ENCODE results near the gene CENPU. TPM values are rescaled to one million over a fixed set of nuclear protein-coding genes. Genes with fewer than 3 reads are reported as not detected.

Gene CENPU
- total RNA-seq, 2 experiments from 2014 or later = 58.7 to 59.3 TPM

DNA sequence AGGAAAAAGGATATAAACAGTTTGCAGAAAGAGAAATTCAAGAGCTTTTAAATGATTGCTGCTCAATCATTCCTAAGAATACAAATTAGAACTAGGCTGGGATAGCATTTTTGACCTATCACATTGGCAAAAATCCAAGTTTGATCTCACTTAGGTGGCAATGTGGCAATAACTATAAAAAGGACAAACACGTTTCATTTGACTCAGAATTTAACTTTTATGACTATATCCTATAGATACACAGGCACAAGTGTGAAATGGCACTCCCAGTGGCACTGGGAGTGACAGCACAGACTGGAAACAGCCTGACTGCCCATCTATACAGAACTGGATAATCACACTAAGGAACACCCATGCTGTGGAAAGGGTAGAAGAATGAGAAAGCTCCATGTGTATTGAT, 11.1 kb downstream of the CENPU start:
- CTCF ChIA-PET = no interaction called here
- POLR2A ChIA-PET = no interaction called here

DNA sequence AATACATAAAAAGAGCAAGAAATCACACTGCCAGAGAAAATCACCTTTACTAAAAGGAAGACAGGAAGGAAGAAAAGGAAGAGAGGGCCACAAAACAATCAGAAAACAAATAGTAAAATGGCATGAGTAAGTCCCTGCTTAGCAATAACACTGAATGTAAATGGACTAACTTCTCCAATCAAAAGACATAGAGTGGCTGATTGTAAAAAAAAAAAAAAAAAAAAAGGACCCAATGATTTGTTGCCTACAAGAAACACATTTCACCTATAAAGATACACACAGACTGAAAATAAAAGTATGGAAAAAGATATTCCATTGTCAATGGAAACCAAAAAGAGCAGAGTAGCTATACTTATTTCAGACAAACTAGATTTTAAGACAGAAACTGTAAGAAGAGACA, 12.6 kb downstream of the CENPU start:
- CTCF ChIA-PET = interaction anchor here (0.7 kb wide), 1 partner anchor 27 kb away, joined by 3 read pairs; no protein-coding TSS in a partner anchor
- POLR2A ChIA-PET = interaction anchor here (1.1 kb wide), 1 partner anchor 12 kb away, joined by 3 read pairs; the partner anchor contains the start of gene CENPU

DNA sequence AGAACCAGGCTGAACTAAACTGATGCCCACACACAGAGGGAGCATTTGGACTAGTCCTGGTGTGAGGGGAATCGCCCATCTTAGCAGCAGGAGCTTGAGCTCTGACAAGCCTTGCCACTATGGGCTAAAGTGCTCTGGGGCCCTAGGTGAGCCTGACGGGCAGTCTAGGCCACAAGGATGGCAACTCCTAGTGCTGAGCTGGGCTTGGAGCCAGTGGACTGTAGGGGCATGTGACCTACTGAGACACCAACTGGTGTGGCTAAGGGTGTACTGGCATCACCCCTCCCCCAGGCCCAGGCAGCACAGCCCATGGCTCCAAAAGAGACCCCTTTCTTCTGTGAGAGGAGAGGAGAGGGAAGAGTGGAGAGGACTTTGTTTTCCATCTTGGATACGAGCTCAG, 14.5 kb downstream of the CENPU start:
- POLR2A ChIA-PET = no interaction called here
- CTCF ChIA-PET = no interaction called here

DNA sequence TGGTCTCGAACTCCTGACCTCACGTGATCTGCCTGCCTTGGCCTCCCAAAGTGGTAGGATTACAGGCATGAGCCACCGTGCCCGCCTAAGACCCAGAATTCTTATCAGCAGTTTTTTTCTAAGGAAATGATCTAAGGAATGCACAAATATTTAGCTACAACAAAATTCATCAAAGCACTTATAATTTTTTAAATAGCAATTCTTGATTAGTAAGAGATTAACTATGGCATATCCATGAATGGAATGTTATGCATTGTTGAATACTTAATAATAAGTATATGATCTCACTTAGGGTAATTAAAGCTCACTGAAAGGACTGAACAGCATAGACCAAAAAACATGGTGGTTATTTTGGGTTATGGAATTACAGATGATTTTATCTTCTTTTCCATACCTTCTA, 18.4 kb downstream of the CENPU start:
- ChIA-PET CTCF (interaction anchor here (0.6 to 1.0 kb wide), 2 partner anchors 9 to 464 kb away, joined by 3 read pairs; no protein-coding TSS in a partner anchor), POLR2A (no interaction called here)

DNA sequence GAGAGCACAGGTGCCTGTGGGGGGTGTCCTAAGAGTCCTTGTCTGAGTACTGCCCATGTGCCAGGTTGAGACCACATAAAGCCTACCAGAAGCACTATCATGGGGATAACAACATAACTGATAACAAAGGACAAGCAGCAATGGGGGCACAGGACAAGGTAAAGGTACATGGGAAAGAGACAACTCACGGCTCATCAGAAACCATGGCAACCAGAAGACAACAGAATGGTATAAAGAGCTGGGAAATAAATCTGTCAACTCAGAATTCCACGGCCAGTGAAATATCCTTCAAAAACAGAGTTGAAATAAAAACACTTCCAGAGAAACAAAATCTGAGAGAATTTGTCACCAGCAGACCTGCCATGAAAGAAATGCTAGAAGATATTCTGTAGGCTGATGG, 20.0 kb downstream of the CENPU start:
- CTCF ChIA-PET = interaction anchor here (0.6 kb wide), 1 partner anchor 747 kb away, joined by 3 read pairs; no protein-coding TSS in a partner anchor
- POLR2A ChIA-PET = no interaction called here

DNA sequence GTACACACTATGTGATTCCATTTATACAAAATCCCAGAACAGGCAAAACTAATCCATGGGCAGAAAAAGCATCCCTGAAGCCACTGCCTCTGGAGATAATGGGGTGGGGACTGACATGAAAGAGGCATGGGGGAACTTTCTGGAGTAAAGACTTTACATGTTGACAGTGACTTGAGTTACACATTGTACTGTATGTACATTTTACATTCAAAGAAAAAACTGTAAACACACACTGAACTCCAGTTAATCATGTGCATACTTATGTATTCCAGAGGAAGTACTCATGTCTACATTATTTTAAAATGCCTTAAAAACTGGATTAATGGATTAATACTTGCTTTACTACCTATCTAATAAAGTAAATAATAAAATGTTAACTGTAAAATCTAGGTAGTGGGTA, 21.6 kb downstream of the CENPU start:
- ChIA-PET CTCF (no interaction called here), POLR2A (no interaction called here)

DNA sequence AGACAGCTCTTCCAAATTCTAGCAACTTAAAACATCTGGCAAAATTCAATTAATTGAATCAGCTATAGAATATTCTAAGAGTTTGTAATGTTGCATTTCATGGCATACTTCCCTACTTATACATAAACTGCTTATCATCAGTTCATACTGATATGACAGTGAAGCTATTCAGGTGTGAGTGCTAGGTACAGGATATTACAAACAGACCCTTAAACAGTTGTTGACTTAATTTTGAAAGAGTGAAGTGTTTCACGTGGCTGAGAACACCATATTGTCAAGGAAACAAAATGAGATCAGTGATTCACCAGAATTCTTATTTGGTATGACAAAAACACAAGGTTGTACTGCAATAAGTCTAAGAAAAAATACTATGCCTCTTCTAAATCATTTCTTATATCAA, 27.4 kb downstream of the CENPU start:
- ChIA-PET POLR2A (no interaction called here), CTCF (no interaction called here)

DNA sequence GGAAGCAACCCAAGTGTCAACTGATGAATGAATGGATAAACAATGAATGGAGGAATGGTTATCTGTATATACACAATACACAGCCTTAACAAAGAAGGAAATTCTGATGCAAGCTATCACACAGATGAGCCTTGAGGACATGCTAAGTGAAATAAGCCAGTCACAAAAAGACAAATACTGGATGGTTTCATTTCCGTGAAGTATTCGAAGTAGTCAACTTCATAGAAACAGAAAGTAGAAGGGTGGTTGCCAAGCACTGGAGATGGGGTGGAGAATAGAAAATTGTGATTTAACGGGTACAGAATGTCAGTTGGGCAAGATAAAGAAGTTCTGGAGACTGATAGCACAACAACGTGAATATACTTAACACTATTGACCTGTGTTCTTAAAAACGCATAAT, 28.2 kb downstream of the CENPU start:
- ChIA-PET CTCF (no interaction called here), POLR2A (interaction anchor here (0.7 kb wide), 1 partner anchor 424 kb away, joined by 3 read pairs; no protein-coding TSS in a partner anchor)

DNA sequence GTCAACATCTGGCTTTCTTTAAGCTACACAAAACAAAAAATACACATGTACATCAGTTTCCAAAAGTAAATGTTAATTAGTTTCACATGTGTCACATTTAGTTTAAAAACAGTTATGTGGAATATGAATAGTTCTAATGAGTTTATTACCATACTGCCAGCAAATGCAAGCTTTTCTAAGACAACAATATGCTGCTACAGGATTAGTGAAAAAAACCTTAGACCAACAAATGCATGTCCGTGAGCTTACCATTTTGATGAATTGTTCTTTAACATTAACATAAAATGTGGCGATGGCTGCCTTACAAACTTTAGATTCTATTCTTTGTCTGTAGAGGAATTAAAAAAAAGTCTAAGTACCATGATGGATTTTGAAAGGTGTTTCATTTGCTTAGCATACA, 31.8 kb downstream of the CENPU start:
- POLR2A ChIA-PET = no interaction called here
- CTCF ChIA-PET = no interaction called here

DNA sequence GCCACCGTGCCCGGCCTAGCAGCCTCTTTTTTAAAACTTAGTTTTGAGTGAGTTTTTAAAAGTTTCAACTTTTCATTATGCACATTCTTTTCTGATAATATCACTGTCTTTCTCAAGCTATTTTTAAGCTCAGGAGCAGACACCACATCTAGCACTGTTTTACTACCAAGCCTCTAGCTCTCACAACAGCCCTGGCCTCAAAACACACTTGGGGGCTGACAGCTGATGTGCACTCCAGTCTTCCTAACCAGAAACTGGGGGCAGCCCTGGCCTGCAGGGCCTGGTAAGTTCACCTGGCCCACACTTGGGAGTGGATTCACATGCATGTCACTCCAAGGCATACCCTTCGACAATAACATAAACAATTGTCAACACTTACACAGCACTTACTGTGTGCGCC, 34.0 kb downstream of the CENPU start:
- CTCF ChIA-PET = no interaction called here
- POLR2A ChIA-PET = interaction anchor here (0.9 kb wide), 1 partner anchor 34 kb away, joined by 4 read pairs; the partner anchor contains the start of gene CENPU

DNA sequence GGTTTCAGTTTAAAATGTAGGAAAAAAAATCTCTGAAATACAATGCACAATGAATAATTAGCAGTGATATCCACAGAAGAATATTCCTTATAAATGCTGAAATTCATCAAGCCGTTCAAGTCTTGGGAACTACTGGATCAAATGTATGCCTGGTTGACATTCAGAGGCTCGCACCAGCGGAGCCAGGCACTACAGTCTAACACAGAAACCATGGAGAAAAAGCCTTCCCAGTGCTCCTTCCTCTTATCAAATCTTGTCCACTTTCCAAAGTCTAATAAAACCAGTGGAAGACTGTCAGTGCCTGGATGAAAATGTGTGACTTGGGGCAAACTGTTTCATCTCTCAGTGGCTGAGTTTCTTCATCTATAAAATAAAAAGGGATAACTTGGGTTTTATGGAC, 35.9 kb downstream of the CENPU start:
- POLR2A ChIA-PET = no interaction called here
- CTCF ChIA-PET = no interaction called here

DNA sequence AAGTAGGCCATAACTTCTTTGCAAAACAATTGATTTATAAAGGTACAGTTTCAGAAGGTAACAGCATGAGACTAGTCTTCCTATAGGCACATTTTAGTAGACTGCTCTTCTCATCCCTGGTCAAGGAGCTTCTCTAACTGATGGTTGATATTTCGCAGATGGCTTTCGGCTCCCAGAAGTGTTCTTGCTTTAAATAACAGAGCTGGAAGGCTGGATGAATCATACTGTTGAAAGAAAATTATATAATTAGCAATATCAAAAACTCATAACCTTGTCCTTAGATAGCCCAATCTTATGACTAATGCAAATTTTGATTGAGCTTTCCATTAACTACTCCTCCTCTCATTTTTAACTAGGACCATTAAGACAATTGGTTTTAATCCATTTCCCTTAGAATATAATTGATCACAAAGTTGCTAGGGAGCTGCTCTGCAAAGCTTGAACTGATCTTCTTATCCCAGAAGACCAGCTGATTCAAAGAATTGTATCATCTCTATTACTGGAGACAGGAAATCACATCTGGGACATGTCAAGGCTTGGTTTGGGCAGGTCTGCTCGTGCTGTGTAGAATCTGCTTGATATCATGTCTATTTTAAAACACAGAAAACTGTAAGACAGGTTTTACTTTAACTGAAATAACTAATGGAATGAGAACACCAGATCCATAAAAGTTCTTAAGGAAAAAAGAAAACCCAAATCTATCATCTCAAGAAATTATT, 38.6 kb downstream of the CENPU start:
- ChIA-PET POLR2A (no interaction called here), CTCF (no interaction called here)

DNA sequence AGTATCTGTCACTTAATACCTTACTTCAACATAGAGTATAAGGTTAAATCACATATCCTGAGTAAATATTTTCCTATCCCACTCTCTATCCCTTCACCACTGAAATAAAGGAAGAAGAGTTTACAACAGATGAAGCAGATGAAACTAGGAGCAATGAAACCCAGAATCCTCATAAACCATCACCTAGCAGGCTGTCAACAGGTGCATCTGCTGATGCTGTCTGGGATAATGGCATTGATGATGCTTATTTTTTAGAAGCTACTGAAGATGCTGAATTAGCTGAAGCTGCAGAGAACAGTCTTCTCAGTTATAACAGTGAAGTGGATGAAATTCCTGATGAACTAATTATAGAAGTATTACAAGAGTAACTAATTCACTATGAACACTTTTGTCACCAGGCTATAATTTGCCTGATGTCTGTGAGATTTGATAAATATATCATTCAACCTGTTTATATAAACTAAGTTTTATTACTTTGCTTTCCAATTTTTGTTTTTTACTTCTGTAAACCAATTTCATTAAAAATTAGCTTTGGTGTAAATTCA, 39.4 kb downstream of the CENPU start:
- ChIA-PET CTCF (interaction anchor here (0.6 kb wide), 1 partner anchor 27 kb away, joined by 3 read pairs; no protein-coding TSS in a partner anchor), POLR2A (no interaction called here)

DNA sequence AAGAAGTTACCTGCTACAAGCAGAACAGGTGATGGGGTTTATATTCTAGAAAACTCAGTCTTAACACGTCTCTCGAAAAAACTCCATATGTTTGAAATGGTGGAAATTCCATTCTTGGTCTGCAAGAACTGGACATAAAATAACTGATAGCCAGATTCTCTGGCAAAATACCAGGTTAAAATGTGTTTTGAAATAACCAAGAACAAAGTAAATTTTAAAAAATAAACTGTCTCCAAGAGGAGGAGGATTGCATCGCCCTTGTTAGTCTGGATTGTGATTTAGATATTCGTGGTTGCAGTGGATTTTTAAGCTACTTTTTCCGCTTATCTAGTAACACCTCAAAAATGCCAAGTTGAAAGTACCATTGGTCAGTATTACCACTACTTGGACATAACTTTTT, 40.8 kb downstream of the CENPU start:
- CTCF ChIA-PET = no interaction called here
- POLR2A ChIA-PET = no interaction called here

DNA sequence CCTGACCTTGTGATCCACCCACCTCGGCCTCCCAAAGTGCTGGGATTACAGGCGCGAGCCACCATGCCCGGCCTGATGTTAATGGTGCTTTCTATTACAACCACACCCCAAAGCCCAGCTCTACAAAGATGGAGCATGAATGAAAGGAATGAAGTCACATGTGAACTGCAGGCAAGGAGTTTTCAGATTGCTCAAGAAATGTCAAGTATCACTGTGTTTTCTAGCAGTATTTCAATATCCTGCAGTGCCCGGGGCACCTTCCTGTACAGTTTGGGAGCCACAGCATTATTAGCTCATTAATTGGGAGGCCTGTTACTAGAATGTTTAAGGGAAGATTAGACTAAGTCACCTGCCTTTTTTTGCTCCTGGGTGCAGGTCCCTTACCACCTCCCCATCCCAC, 44.2 kb downstream of the CENPU start:
- CTCF ChIA-PET = no interaction called here
- POLR2A ChIA-PET = no interaction called here

DNA sequence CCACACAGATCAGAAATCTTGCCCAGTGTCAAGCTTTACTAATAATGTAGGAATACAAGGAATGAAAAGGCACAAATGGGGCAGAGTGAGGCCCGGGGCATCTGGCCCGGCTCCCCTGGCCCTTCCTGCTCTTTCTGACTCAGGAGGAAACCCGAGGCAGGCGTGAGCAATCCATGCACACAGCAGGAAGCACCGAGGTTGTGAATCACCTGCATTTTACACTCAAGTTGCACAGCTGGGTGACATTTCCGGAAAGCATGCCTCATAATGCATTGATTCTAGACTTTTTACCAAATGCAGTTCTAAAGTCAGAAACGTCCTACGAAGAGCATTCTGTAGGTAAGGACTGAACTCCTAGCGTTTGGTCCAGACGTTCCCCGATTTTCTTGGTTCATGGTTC, 45.4 kb downstream of the CENPU start:
- CTCF ChIA-PET = no interaction called here
- POLR2A ChIA-PET = no interaction called here

DNA sequence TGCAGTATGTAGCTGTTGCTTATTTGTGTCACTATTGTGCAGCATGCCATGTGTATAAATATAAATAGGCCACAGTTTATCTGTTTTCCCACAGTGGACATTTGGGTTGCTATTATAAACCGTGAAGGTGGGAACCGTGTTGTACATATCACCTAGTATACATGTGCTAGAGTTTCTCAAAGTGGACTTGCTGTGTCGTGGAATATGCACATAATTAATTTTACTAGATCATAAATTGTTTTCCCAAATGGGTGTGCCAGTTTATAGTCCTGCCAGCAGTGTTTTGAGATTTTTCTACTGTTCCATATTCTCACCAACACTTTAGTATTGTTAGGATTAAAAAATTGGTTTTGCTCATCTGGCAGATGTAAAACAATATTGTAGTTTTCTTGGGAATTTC, 45.9 kb downstream of the CENPU start:
- POLR2A ChIA-PET = no interaction called here
- CTCF ChIA-PET = no interaction called here

DNA sequence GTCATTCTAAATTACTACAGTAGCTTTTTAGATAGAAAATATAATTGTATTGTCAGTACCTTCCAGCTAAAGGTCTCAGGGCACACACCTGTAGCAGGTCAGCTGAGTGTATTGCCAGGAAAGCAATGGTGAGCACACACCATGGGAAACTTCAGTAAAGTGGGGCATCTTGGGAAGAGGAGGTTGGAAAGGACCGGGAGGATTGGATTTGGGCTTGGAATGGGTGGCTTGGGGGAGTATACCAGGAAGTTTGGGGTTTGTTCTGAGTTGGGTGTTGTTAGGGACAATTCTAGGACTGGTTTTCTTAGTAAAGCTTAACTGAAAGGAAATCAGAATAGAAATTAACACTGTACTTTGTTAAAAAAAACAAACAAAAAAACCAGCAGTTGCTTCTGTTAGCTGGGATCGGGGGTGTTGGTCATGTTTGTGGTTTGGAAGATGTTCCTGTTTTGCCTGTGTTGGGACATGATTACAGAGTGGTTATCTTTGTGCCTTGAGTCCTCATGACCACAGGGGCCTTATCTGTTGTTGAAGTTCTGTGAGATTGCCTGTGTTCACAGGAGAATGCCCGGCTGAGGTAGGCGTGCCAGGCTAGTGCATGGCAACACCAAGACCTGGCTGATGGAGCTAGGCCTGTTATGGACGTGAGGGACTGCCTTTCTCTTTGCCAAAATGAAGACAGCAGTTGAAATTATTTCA, 49.3 kb downstream of the CENPU start:
- CTCF ChIA-PET = no interaction called here
- POLR2A ChIA-PET = no interaction called here

DNA sequence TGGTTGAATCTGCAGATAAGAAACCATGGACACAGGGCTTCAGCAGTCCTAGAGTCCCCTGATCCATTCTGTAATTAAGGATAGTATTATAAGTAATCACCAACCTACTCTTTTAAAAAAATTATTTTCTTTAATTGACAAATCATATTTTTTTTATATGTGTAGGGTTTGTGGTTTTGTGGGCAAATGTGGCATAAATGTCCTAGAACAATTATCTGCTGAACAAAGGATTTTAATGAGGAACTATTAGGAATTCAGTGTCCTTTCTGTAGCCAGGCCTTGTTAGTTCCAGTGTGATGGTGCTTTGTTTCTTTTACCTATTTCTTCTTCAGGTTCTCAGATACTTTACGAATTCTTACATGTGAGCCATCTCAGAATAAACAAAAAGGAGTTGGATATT, 52.0 kb downstream of the CENPU start:
- POLR2A ChIA-PET = no interaction called here

DNA sequence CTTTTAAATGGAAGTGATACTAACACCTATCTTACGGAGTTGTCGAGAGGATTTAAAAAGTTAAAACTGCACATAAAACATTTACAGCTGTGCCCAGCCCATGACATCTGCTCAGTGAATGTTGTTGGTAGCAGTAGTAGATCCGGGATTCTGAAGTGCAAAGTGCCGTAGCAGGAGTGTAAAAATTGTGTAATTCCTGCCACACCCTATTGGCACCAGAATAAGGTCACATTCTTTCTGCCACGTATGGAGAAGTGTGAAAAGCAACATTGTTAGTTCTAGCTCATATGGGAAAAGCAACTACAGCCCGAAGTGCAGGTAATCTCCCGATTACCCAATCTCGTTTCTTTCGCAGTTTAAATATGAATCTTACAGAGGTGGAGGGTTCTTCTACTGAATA, 53.2 kb downstream of the CENPU start:
- POLR2A ChIA-PET = no interaction called here
- CTCF ChIA-PET = no interaction called here

More for the DNA sequence above, 52.0 kb downstream of the CENPU start:
- CTCF ChIA-PET = no interaction called here

DNA sequence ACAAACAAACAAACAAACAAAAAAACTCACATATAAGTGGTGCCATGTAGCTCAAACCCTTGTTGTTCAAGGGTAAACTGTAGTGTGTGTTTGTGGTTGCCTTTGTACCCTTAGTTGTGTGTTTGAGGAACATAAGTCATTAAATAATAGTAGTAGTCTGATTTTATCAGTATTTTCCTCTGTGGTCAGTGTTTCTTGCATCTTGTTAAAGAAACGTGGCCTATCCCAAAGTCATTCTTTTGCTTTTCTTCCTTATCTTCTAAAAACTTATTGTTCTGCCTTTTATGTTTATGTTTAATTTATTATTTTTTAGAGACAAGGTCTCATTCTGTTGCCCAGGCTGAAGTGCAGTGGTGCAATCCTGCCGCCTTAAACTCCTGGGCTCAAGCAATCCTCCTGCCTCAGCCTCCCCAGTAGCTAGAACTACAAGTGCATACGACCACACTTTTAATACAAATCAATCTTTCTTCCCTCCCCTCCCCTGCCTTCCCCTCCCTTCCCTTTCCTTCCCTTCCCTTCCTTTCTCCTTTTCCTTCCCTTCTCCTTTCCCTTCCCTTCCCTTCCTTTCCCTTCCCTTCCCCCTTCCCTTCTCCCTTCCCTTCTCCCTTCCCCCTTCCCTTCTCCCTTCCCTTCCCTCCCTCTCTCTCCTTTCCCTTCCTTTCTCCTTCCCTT, 57.9 kb downstream of the CENPU start:
- ChIA-PET POLR2A (no interaction called here), CTCF (no interaction called here)

Measured in activated CD8-positive, alpha-beta memory T cell treated with anti-CD3 and anti-CD28 coated beads for 36 hours (primary cell).